ENCODE data around the gene JMJD8.

The JMJD8 gene

GRCh38 chr16:674214-674881 lies 9.8 kb downstream of the JMJD8 start:
- no peak for TF ChIP-seq CTCF (conservative IDR thresholded peaks at IDR 0.05; ENCODE audit: control insufficient read depth, insufficient read depth, low read depth, low read length)
- DNase-seq (ENCODE audit: low read depth): no peak
- no peak overlapping the region for H3K4me3 ChIP-seq (ENCODE audit: control insufficient read depth, low read depth, low read length)

- no peak for DNase-seq (ENCODE audit: low read depth)
- TF ChIP-seq CTCF (conservative IDR thresholded peaks at IDR 0.05; ENCODE audit: control insufficient read depth, insufficient read depth, low read depth, low read length): no peak
- no peak overlapping the region for H3K4me3 ChIP-seq (ENCODE audit: control insufficient read depth, low read depth, low read length)
These were observed 10.6 kb downstream of the JMJD8 start for GRCh38 chr16:673399-673991.

GRCh38 chr16:672851-673250 lies 11.3 kb downstream of the JMJD8 start:
- H3K4me3 ChIP-seq (ENCODE audit: control insufficient read depth, low read depth, low read length): no peak overlapping the region
- no peak for TF ChIP-seq CTCF (conservative IDR thresholded peaks at IDR 0.05; ENCODE audit: control insufficient read depth, insufficient read depth, low read depth, low read length)
- DNase-seq (ENCODE audit: low read depth): no peak

GRCh38 chr16:672371-672770 lies 11.8 kb downstream of the JMJD8 start:
- DNase-seq (ENCODE audit: low read depth): no peak
- TF ChIP-seq CTCF (conservative IDR thresholded peaks at IDR 0.05; ENCODE audit: control insufficient read depth, insufficient read depth, low read depth, low read length): no peak
- H3K4me3 ChIP-seq (ENCODE audit: control insufficient read depth, low read depth, low read length): no peak overlapping the region

GRCh38 chr16:671353-672131 lies 12.6 kb downstream of the JMJD8 start:
- H3K4me3 ChIP-seq (ENCODE audit: control insufficient read depth, low read depth, low read length): no peak overlapping the region
- DNase-seq (ENCODE audit: low read depth): no peak
- no peak for TF ChIP-seq CTCF (conservative IDR thresholded peaks at IDR 0.05; ENCODE audit: control insufficient read depth, insufficient read depth, low read depth, low read length)

- no peak for TF ChIP-seq CTCF (conservative IDR thresholded peaks at IDR 0.05; ENCODE audit: control insufficient read depth, insufficient read depth, low read depth, low read length)
- no peak overlapping the region for H3K4me3 ChIP-seq (ENCODE audit: control insufficient read depth, low read depth, low read length)
- DNase-seq (ENCODE audit: low read depth): no peak
These were observed 13.4 kb downstream of the JMJD8 start for GRCh38 chr16:670485-671352.
